GM19238 (cell line): ENCODE measurements around the gene OLFML1.

Experiments used
- DNase-seq: peaks from one replicate; pipeline ENCODE4 v3.0.0; 2011; ENCODE audit warnings: low spot score; ENCODE audit not compliant: insufficient read length

OLFML1 gene

DNA sequence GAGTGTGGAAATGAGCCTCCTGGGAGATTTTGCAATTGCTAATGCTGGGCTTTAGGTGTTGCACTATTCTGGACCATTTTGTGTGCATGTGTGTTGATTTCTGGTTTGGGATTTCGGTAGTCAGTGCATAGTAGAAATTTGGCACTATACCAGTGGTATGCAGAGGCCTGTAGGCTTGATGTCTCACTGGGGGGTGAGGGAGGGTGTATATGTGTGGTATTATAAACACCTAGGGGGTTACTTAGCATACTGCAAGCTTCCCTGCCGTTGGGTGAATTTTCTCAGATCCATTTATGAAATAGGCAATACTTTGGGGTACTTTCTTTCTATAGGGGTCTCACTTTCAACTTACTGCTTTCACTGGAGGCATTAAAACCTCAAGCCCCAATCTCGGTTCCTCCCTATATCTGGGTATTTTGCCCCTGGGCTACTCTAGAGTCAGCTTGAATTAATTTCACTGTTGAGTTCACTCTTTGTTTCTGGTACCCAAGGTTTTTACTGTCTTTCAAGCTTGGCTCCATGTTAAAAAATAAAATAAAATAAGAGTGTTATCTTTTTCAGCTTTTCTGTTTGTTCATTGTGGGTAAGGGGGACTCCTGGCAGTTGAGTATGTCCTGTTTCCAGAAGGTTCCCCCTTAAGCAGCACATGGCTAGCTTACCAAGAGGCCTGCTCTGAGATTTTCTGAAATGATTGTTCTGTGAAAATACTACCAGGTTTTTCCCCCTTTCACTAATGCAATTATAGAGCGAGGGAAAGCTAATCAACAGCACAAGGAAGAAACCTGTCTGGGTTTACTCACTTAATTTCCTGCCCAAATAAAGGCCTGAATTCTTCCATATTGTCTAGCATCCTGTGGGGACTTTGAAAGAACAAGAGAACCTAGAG is 74.3 kb downstream of the OLFML1 start:
- no peak for DNase-seq
